HUES48 (cell line): ENCODE measurements around the gene ELL2.

Source experiments
- H3K27ac ChIP-seq: one replicate; pipeline ENCODE4 v1.7.0; 2013; ENCODE audit warnings: low read depth, low read length, inconsistent platforms
- H3K27me3 ChIP-seq: 2 replicates; pipeline ENCODE4 v1.6.1; 2013; ENCODE audit warnings: mild to moderate bottlenecking, low read length; ENCODE audit not compliant: control insufficient read depth, insufficient read depth
- H3K36me3 ChIP-seq: 2 replicates; pipeline ENCODE4 v1.6.1; 2013; ENCODE audit warnings: low read length; ENCODE audit not compliant: control insufficient read depth, insufficient read depth
- H3K4me1 ChIP-seq: 2 replicates; pipeline ENCODE4 v1.6.1; 2013; ENCODE audit warnings: mild to moderate bottlenecking, low read length; ENCODE audit not compliant: control insufficient read depth, insufficient read depth
- H3K4me3 ChIP-seq: 2 replicates; pipeline ENCODE4 v1.5.1; 2013; ENCODE audit warnings: mild to moderate bottlenecking, low read depth, low read length
- H3K9ac ChIP-seq: 2 replicates; pipeline ENCODE4 v1.6.1; 2013; ENCODE audit warnings: mild to moderate bottlenecking, low read depth, low read length, moderate library complexity
- H3K9me3 ChIP-seq: 2 replicates; pipeline ENCODE4 v1.6.1; 2013; ENCODE audit warnings: low read length; ENCODE audit not compliant: control insufficient read depth, insufficient read depth

ELL2 gene

DNA sequence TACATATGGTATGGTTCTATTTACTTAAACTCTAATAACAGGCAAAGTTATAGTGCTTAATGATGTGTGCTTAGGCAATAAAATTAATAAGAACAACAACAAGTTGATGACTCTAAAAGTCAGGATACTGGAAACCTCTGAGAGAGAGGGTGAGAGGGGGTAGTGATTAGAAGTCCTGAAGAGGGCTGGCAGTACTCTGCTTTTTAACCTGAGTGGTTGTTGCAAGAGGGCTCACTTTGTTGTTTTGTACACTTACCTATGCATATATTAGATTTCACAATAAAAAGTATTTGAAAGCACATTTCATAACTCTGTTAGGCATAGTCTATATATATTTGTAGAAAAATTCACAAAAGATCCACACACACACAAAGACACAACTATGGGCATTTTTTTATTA, 21.4 kb upstream of the ELL2 start:
- Histone ChIP-seq H3K27ac (no peak overlapping the region), H3K9me3 (no peaks in the 10 kb centered on the region), H3K4me1 (no peaks in the 10 kb centered on the region), H3K27me3 (no peaks in the 10 kb centered on the region), H3K4me3 (no peak overlapping the region), H3K9ac (no peak overlapping the region), H3K36me3 (no peaks in the 10 kb centered on the region)

DNA sequence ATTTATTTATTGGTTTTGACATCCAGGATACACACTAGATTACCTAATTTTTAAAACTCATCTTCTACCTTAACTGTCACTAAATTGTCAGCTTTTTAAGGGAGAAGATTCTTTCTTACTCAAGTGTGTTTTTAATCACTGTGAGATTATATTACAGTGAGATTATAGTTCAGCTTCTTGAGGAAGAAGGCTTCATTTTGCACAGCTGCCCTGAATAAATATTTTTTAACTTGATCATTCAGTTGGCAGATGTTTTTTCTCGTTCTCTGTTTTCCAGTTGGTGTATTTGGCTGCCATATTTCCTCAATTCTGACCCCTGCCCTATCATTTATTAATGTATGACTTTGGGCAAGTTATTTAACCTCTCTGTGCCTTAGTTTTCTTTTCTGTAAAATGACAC, 15.0 kb upstream of the ELL2 start:
- no peaks in the 10 kb centered on the region for H3K27me3 ChIP-seq
- H3K36me3 ChIP-seq = no peaks in the 10 kb centered on the region
- H3K27ac ChIP-seq = no peak overlapping the region
- peaks cover 4% of the 10 kb centered on the region; the same call in 1 of the 2 replicates for H3K4me1 ChIP-seq
- H3K4me3 ChIP-seq = no peak overlapping the region
- H3K9ac ChIP-seq = no peak overlapping the region
- H3K9me3 ChIP-seq = no peaks in the 10 kb centered on the region

DNA sequence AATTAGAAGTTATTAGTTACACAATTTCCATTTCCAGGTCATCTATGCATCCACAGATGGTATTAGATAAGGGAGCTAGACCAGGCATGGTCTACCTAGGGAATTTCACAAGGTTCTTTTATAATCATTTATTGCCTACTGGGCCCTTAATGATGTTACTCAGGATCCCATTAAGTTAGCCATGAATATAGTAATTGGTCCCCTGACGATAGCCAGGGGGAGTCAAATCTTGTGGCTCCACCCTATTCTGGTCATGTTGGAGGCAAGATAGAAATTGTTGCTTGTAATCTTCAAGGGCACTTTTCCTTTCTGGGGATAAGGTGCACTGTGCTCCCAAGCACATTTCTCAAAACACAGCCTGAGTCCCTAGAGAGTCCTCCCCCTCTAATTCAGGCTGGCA, 14.1 kb upstream of the ELL2 start:
- Histone ChIP-seq H3K27me3 (no peaks in the 10 kb centered on the region), H3K4me3 (no peak overlapping the region), H3K4me1 (peaks cover 4% of the 10 kb centered on the region; the same call in 1 of the 2 replicates), H3K9ac (no peak overlapping the region), H3K27ac (no peak overlapping the region), H3K9me3 (no peaks in the 10 kb centered on the region), H3K36me3 (no peaks in the 10 kb centered on the region)

DNA sequence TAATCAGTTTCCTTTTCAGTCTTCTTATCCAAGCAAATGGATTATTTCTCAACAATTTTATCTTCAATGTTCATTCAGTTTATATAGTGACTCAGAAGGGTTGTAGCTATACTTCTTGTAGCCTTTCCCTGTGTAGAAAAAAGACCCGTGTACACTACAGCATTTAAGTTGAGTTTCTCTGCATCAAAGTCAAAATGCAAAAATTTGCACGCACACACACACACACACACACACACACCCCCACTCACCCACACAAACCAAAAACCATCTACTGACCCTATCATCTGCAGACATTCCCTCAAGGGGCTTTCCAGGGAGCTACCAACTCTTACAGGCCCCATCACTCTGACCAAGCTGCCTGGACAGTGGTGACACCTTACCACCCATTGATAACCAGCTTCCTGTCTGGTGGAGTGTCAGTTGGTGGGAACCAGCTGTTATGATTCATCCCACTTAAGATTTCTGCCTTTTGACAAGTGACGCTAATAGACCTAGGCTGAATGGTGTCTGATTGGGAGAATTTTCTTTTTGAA, 12.2 kb upstream of the ELL2 start:
- Histone ChIP-seq H3K27ac (no peak overlapping the region), H3K9me3 (no peaks in the 10 kb centered on the region), H3K4me3 (no peak overlapping the region), H3K4me1 (peaks cover 4% of the 10 kb centered on the region; the same call in 1 of the 2 replicates), H3K9ac (no peak overlapping the region), H3K27me3 (no peaks in the 10 kb centered on the region), H3K36me3 (no peaks in the 10 kb centered on the region)

DNA sequence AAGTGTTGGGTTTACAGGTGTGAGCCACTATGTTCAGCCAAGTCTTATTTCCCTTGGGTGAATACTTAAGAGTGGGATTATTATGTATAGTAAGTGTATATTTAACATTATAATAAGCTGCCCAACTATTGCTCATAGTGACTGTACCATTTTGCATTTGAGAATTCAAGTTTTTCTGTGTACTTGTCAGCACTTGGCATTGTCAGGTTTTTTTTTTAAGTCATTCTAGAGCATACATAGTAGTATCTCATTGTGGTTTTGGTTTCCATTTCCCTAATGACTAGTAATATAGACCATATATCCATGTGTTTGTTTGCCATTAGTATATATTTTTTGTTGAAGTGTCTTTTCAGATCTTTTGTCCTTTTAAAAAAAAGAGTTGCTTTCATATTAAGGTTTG, 10.5 kb upstream of the ELL2 start:
- Histone ChIP-seq H3K36me3 (no peaks in the 10 kb centered on the region), H3K4me3 (no peak overlapping the region), H3K9me3 (no peaks in the 10 kb centered on the region), H3K4me1 (peaks cover 4% of the 10 kb centered on the region; the same call in 1 of the 2 replicates), H3K27me3 (no peaks in the 10 kb centered on the region), H3K27ac (no peak overlapping the region), H3K9ac (no peak overlapping the region)

DNA sequence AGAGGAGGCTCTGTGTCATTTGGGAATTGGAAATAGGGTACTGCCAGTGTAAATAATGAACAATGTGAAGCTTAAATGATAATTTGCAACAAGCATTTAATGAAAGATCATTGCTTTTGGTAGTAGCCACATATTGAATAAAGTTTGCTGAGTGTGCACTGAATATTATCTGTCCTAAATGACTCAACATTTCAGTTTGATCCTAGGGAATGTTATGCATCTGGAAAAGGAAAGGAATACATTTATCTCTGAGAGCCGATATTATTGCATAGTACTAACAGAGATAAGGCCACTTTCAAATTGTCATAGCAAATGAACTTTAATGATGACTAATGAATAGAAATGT, 8.7 kb upstream of the ELL2 start:
- H3K4me3 ChIP-seq = no peak overlapping the region
- no peaks in the 10 kb centered on the region for H3K27me3 ChIP-seq
- H3K27ac ChIP-seq = no peak overlapping the region
- no peaks in the 10 kb centered on the region for H3K9me3 ChIP-seq
- H3K4me1 ChIP-seq = no peaks in the 10 kb centered on the region
- H3K9ac ChIP-seq = no peak overlapping the region
- H3K36me3 ChIP-seq = no peaks in the 10 kb centered on the region

DNA sequence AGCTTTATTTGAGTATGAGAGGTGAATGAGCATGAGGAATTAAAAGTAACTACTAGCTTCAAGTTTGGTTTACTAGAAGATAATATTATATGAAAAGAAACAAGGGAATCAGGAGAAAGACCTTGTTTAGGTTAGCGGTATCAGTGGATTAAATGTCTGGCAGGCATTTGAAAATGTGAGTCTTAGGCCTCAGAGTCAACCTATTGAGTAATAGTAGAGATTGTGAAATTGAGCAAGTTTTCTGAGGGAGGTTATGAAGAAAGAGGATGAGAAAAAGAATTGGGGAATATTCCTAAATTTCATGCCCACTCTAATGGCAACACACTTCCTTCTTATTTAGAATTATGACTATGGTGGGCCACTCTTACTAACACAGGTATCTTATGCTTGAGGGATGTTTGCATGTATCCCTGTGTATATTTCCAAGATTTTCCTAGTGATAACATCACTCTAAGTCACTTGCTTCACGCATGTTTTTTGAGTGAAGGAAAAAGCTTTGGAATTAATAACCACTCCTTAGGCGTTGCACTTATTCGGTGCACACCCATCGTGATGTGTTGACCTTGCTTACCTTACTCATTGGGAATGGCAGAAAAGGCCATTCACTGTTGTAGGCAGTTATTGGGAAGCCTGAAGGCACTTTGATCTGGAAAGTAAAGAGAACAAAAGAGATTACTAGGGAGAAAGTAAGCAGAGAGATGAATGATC, 8.2 kb upstream of the ELL2 start:
- Histone ChIP-seq H3K36me3 (no peaks in the 10 kb centered on the region), H3K9ac (no peak overlapping the region), H3K4me3 (no peak overlapping the region), H3K27me3 (no peaks in the 10 kb centered on the region), H3K4me1 (no peaks in the 10 kb centered on the region), H3K27ac (no peak overlapping the region), H3K9me3 (no peaks in the 10 kb centered on the region)

DNA sequence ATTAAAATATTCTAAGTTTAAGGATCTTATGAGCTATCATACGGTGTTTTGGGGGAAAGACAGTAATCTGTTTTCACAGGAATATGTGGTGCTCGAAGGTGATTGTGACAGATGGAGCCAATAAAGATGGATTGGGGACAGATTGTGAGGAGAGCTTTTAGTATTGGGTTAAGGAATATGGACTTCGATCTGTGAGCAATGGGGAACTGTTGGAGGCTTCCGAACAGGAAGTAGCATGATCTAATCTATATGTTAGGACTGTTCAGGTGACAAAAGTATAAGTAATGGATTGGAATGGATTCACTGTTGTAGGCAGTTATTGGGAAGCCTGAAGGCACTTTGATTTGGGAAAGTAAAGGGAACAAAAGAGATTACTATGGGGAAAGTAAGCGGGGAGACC, 7.4 kb upstream of the ELL2 start:
- Histone ChIP-seq H3K9me3 (no peaks in the 10 kb centered on the region), H3K36me3 (no peaks in the 10 kb centered on the region), H3K4me1 (peaks cover 6% of the 10 kb centered on the region), H3K27me3 (no peaks in the 10 kb centered on the region), H3K4me3 (no peak overlapping the region), H3K9ac (no peak overlapping the region), H3K27ac (no peak overlapping the region)

DNA sequence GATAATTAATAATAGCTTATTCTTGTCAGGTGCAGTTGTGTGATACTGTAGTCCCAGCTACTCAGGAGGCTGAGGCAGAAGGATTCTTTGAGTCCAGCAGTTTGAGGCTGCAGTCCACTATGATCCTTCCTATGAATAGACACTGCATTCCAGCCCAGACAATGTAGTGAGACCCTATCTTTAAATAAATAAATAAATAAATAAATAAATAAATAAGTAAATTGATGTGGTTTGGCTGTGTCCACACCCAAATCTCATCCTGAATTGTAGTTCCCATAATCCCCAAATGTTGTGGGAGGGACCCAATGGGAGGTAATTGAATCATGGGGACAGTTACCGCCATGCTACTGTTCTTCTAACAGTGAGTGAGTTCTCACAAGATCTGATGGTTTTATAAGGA, 5.6 kb upstream of the ELL2 start:
- Histone ChIP-seq H3K27ac (no peak overlapping the region), H3K27me3 (no peaks in the 10 kb centered on the region), H3K9ac (no peak overlapping the region), H3K36me3 (no peaks in the 10 kb centered on the region), H3K4me3 (no peak overlapping the region), H3K4me1 (peaks cover 23% of the 10 kb centered on the region), H3K9me3 (no peaks in the 10 kb centered on the region)

DNA sequence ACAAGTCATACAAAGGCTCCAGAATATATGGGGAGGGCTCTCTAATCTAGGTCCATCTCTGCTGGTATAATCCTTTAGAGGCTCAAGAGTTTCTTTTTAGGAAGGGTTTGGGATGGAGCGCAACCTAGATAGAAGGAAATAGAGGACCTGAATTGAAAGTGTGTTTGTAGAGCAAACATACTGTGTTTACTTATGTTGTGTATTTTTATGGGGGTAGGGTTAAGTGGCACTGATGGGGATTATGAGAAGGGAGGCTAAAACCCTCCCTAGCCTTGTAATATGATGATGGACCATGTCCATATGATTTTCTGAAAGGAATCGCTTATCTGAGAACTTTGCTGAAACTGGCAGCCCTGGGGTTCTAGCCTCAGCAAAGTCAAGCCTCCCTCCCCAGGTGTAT, 4.4 kb upstream of the ELL2 start:
- no peak overlapping the region for H3K4me3 ChIP-seq
- peaks cover 24% of the 10 kb centered on the region for H3K4me1 ChIP-seq
- no peaks in the 10 kb centered on the region for H3K27me3 ChIP-seq
- H3K9ac ChIP-seq = no peak overlapping the region
- H3K36me3 ChIP-seq = no peaks in the 10 kb centered on the region
- H3K27ac ChIP-seq = no peak overlapping the region
- no peaks in the 10 kb centered on the region for H3K9me3 ChIP-seq

DNA sequence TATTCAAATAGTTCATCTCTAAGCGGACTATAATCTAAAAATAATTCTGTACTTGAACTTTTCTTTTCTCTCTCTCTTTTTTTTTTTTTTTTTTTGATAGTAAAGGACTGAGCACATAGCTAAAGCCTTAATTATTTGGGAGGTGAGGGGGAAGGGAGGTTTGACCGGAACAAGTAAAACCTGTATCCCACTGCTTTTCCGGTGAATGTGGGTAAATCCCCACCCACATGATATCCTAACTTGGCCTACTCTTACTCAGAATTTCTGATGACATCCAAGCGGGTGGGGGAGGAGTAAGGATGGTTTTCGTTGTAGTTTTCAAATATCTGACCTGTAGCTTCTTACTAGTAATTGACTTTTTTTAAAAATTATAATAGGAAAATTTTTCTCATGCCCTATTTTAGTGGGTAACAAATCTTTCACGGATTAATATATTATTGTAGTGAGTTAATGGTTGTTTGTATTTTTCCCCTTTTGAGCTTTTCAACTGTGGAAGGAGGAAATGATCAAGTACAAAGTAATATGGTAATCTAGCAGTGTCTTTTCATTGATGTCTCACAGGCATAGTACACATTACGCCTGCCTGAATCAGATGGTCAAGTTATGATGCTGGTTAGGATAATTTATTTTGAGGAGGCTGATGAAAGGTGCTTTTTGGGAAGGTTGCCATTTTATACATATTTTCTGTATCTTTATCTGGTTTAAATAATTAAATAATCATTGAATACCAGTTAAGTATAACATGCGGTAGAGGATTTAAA, 2.2 kb upstream of the ELL2 start:
- Histone ChIP-seq H3K4me1 (peaks cover 39% of the 10 kb centered on the region), H3K4me3 (no peak overlapping the region), H3K36me3 (no peaks in the 10 kb centered on the region), H3K27me3 (peaks cover 10% of the 10 kb centered on the region), H3K27ac (peak overlapping the region; percentile 84), H3K9ac (no peak overlapping the region), H3K9me3 (no peaks in the 10 kb centered on the region)
